Activated B cell treated with CpG ODN at 0.5 μM for 24 hours (primary cell): ENCODE measurements around the gene PTPN7. TPM values are rescaled to one million over a fixed set of nuclear protein-coding genes. Genes with fewer than 3 reads are reported as not detected.
A peak's percentile ranks its signal among the peaks of the same experiment; 100 is the strongest.

Experiments
- ATAC-seq: fragments of 200-7000 bp; cut with Tn5 transposase; one replicate; pipeline ENCODE4 v1.10.0; 2021; ENCODE audit warnings: low read depth, mild to moderate bottlenecking, moderate library complexity
- CTCF ChIA-PET: fragments of 350-600 bp; sonication (Branson Sonifier 250); formaldehyde crosslinking; loops from one replicate; lab custom pipeline; 2021; ENCODE audit warnings: antibody characterized with exemption; lab: Charles Lee
- POLR2A ChIA-PET: fragments of 350-600 bp; sonication (Branson Sonifier 250); formaldehyde crosslinking; loops from one replicate; lab custom pipeline; 2021; ENCODE audit warnings: antibody characterized with exemption; lab: Charles Lee
- DNase-seq: peaks from one replicate; pipeline ENCODE4 v3.0.0; 2022
- H3K27ac Mint-ChIP-seq: one replicate; pipeline ENCODE4 v1.8.0; 2020; ENCODE audit warnings: mixed read lengths
- H3K27me3 Mint-ChIP-seq: one replicate; pipeline ENCODE4 v1.8.0; 2021; ENCODE audit warnings: mixed read lengths
- H3K36me3 Mint-ChIP-seq: one replicate; pipeline ENCODE4 v1.8.0; 2021; ENCODE audit warnings: low read depth, mixed read lengths
- H3K4me1 Mint-ChIP-seq: one replicate; pipeline ENCODE4 v1.8.0; 2021; ENCODE audit warnings: mixed read lengths
- H3K4me3 Mint-ChIP-seq: one replicate; pipeline ENCODE4 v1.8.0; 2020; ENCODE audit warnings: mild to moderate bottlenecking, mixed read lengths
- H3K9me3 Mint-ChIP-seq: one replicate; pipeline ENCODE4 v1.8.0; 2020; ENCODE audit warnings: mixed read lengths
- intact Hi-C: fragments of 100-400 bp; cut with micrococcal nuclease; formaldehyde crosslinking; loops from one replicate; pipeline ENCODE4 v1.15.1; 2024
- total RNA-seq: library from RNA; stranded (reverse); gene quantifications from 2 replicates; pipeline ENCODE4 v1.2.3, GENCODE V29; 2022
- TF ChIP-seq, protein P1 (sequence below): fragments of 200-600 bp; IDR thresholded peaks from one replicate; pipeline ENCODE4 v1.8.0; 2022; ENCODE audit warnings: antibody characterized with exemption, mild to moderate bottlenecking

The PTPN7 gene
- total RNA-seq, 1 donor from 2014 or later, result 31.0 TPM

- no peak for DNase-seq
- H3K36me3 Mint-ChIP-seq, result no peaks in the 10 kb centered on the region
Measured at GRCh38 chr1:202203238-202204039, 43.0 kb upstream of the PTPN7 start.

GRCh38 chr1:202202500-202203168, 42.2 kb upstream of the PTPN7 start:
- intact Hi-C loops, result no loop called here

More at GRCh38 chr1:202203238-202204039, 43.0 kb upstream of the PTPN7 start:
- H3K4me1 Mint-ChIP-seq, result peaks cover 2% of the 10 kb centered on the region
- H3K27ac Mint-ChIP-seq, result no peak overlapping the region
- ATAC-seq, result peak; percentile 90
- no peak overlapping the region for H3K4me3 Mint-ChIP-seq
- ChIA-PET POLR2A (no interaction called here), CTCF (interaction anchor here (1.0 to 1.2 kb wide), 2 partner anchors 11 kb away, joined by 3 to 4 read pairs; no protein-coding TSS in a partner anchor)
- peaks cover 2% of the 10 kb centered on the region for H3K27me3 Mint-ChIP-seq
- no peaks in the 10 kb centered on the region for H3K9me3 Mint-ChIP-seq
- intact Hi-C loops, result no loop called here
- TF ChIP-seq, protein P1, sequence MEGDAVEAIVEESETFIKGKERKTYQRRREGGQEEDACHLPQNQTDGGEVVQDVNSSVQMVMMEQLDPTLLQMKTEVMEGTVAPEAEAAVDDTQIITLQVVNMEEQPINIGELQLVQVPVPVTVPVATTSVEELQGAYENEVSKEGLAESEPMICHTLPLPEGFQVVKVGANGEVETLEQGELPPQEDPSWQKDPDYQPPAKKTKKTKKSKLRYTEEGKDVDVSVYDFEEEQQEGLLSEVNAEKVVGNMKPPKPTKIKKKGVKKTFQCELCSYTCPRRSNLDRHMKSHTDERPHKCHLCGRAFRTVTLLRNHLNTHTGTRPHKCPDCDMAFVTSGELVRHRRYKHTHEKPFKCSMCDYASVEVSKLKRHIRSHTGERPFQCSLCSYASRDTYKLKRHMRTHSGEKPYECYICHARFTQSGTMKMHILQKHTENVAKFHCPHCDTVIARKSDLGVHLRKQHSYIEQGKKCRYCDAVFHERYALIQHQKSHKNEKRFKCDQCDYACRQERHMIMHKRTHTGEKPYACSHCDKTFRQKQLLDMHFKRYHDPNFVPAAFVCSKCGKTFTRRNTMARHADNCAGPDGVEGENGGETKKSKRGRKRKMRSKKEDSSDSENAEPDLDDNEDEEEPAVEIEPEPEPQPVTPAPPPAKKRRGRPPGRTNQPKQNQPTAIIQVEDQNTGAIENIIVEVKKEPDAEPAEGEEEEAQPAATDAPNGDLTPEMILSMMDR, result no peak

GRCh38 chr1:202201971-202202370, 41.6 kb upstream of the PTPN7 start:
- ChIA-PET CTCF (interaction anchor here (1.2 kb wide), 1 partner anchor 9 kb away, joined by 4 read pairs; no protein-coding TSS in a partner anchor), POLR2A (no interaction called here)
- no peaks in the 10 kb centered on the region for H3K36me3 Mint-ChIP-seq
- H3K4me3 Mint-ChIP-seq, result no peak overlapping the region
- H3K4me1 Mint-ChIP-seq, result peaks cover 2% of the 10 kb centered on the region
- no peak overlapping the region for H3K27ac Mint-ChIP-seq
- no peak for ATAC-seq
- intact Hi-C loops, result no loop called here
- H3K27me3 Mint-ChIP-seq, result peaks cover 7% of the 10 kb centered on the region
- no peak for DNase-seq
- TF ChIP-seq, protein P1, result no peak
- no peaks in the 10 kb centered on the region for H3K9me3 Mint-ChIP-seq

More at GRCh38 chr1:202202500-202203168, 42.2 kb upstream of the PTPN7 start:
- ATAC-seq (no peak), DNase-seq (no peak)
- peaks cover 2% of the 10 kb centered on the region for H3K4me1 Mint-ChIP-seq
- H3K27ac Mint-ChIP-seq, result no peak overlapping the region
- ChIA-PET CTCF (interaction anchor here (1.2 kb wide), 1 partner anchor 10 kb away, joined by 4 read pairs; no protein-coding TSS in a partner anchor), POLR2A (no interaction called here)
- H3K27me3 Mint-ChIP-seq, result peaks cover 5% of the 10 kb centered on the region
- TF ChIP-seq, protein P1, result no peak
- no peak overlapping the region for H3K4me3 Mint-ChIP-seq
- no peaks in the 10 kb centered on the region for H3K9me3 Mint-ChIP-seq
- no peaks in the 10 kb centered on the region for H3K36me3 Mint-ChIP-seq

- H3K4me1 Mint-ChIP-seq, result peaks cover 2% of the 10 kb centered on the region
- TF ChIP-seq, protein P1, result no peak
- no peak overlapping the region for H3K4me3 Mint-ChIP-seq
- no peak overlapping the region for H3K27ac Mint-ChIP-seq
- no peaks in the 10 kb centered on the region for H3K36me3 Mint-ChIP-seq
- DNase-seq (no peak), ATAC-seq (no peak)
- H3K9me3 Mint-ChIP-seq, result no peaks in the 10 kb centered on the region
- ChIA-PET CTCF (no interaction called here), POLR2A (no interaction called here)
- H3K27me3 Mint-ChIP-seq, result peaks cover 12% of the 10 kb centered on the region
- intact Hi-C loops, result no loop called here
Measured at GRCh38 chr1:202201266-202201665, 40.9 kb upstream of the PTPN7 start.

- ATAC-seq, result no peak
- Mint-ChIP-seq H3K4me3 (no peak overlapping the region), H3K27ac (no peak overlapping the region)
Measured at GRCh38 chr1:202200669-202201068, 40.3 kb upstream of the PTPN7 start.

More at GRCh38 chr1:202200669-202201068, 40.3 kb upstream of the PTPN7 start:
- Mint-ChIP-seq H3K27me3 (peaks cover 16% of the 10 kb centered on the region), H3K9me3 (no peaks in the 10 kb centered on the region), H3K36me3 (no peaks in the 10 kb centered on the region), H3K4me1 (peaks cover 2% of the 10 kb centered on the region)
- TF ChIP-seq, protein P1, result no peak
- intact Hi-C loops, result no loop called here
- ChIA-PET CTCF (no interaction called here), POLR2A (no interaction called here)
- DNase-seq, result no peak
